Body of pancreas (tissue), 4 donors: ENCODE results near the gene CHIT1. TPM values are rescaled to one million over a fixed set of nuclear protein-coding genes. Genes with fewer than 3 reads are reported as not detected.
A peak's percentile ranks its signal among the peaks of the same experiment; 100 is the strongest.

Experiments used
- ATAC-seq: fragments of 150-250 bp; one replicate; pipeline ENCODE4 v1.9.1; 2016
- DNase-seq, 4 donors: peaks; one replicate each; pipeline ENCODE4 v3.0.0-alpha.2; 2019
- H3K27ac ChIP-seq, 4 donors: fragments of 200-600 bp; sonication (generic); 1 replicate in 3 of 4; 2 replicates in 1 of 4; pipeline versions ENCODE4 v1.5.1 to v1.6.1; 2016 to 2019; ENCODE audit warnings: mild to moderate bottlenecking in 1 of 4, mixed read lengths in 1 of 4, moderate library complexity in 1 of 4
- H3K27me3 ChIP-seq, 2 donors: fragments of 200-600 bp; sonication (generic); one replicate each; pipeline ENCODE4 v1.6.0; 2016; ENCODE audit warnings: mild to moderate bottlenecking in 1 of 2
- H3K36me3 ChIP-seq, 2 donors: fragments of 200-600 bp; sonication (generic); replicated peaks in 1 of 2; 2 replicates each; pipeline ENCODE4 v1.5.1; 2016; ENCODE audit warnings: low read depth in 2 of 2; ENCODE audit not compliant: insufficient read depth in 1 of 2
- H3K4me1 ChIP-seq: fragments of 200-600 bp; sonication (generic); one replicate; pipeline ENCODE4 v1.6.0; 2016
- H3K4me3 ChIP-seq, 2 donors: fragments of 200-600 bp; sonication (generic); 1 replicate in 1 of 2; 2 replicates in 1 of 2; pipeline ENCODE4 v1.5.1; 2016 to 2019
- H3K9me3 ChIP-seq, 3 donors: fragments of 200-600 bp; sonication (generic); 1 replicate in 2 of 3; 2 replicates in 1 of 3; pipeline ENCODE4 v1.5.1; 2016
- POLR2A ChIP-seq, 3 donors: fragments of 450-650 bp; IDR thresholded peaks; one replicate each; pipeline ENCODE4 v1.6.1; 2016; ENCODE audit warnings: antibody characterized with exemption in 3 of 3, mild to moderate bottlenecking in 2 of 3
- WGBS, 2 donors: methylation state at CpG; one replicate each; pipeline ENCODE4 v1.1.5; 2017; 5-methylcytosine and 5-hydroxymethylcytosine counted together
- intact Hi-C: fragments of 100-400 bp; cut with DNase I; formaldehyde crosslinking; loops from one replicate; pipeline ENCODE4 v1.15.1; 2023
- total RNA-seq, 2 donors: library from RNA; depleted of rRNA; stranded (reverse); fragments of >200 nt; gene quantifications; one replicate each; pipeline ENCODE4 v1.1.0, GENCODE V29; 2016
- TF ChIP-seq, protein P1 (sequence below), 7 experiments: fragments of 450-650 bp in 4 of 7; fragments of 200-600 bp in 3 of 7; sonication (generic) in 3 of 7; IDR thresholded peaks; one replicate each; pipeline ENCODE4 v1.5.1; 2016 to 2019; ENCODE audit warnings: antibody characterized with exemption in 7 of 7

CHIT1 gene
- total RNA-seq, 2 donors from 2014 or later, result 0.26 TPM; not detected in 1

DNA sequence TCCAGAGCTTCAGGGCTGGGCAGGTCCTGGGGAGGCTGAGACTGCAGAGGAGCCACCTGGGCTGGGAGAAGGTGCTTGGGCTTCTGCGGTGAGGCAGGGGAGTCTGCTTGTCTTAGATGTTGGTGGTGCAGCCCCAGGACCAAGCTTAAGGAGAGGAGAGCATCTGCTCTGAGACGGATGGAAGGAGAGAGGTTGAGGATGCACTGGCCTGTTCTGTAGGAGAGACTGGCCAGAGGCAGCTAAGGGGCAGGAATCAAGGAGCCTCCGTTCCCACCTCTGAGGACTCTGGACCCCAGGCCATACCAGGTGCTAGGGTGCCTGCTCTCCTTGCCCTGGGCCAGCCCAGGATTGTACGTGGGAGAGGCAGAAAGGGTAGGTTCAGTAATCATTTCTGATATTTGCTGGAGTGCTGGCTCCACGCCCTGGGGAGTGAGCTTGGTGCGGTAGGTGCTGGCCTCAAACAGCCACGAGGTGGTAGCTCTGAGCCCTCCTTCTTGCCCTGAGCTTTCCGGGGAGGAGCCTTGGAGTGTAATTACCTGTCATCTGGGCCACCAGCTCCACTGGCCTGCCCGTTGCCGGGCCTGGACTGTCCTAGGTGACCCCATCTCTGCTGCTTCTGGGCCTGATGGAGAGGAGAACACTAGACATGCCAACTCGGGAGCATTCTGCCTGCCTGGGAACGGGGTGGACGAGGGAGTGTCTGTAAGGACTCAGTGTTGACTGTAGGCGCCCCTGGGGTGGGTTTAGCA, 63.1 kb downstream of the CHIT1 start:
- Histone ChIP-seq H3K4me1 (peaks cover 10% of the 10 kb centered on the region), H3K27ac (no peak overlapping the region), H3K4me3 (no peak overlapping the region), H3K9me3 (no peaks in the 10 kb centered on the region), H3K36me3 (no peaks in the 10 kb centered on the region), H3K27me3 (no peaks in the 10 kb centered on the region)
- 33 to 42% methylated on average over 2 to 14 of the region's 14 CpGs for WGBS, 2 donors
- ATAC-seq (peak; percentile 74), DNase-seq (peak; percentile 52 to 80 (median 74))
- intact Hi-C loops, result no loop called here
- TF ChIP-seq, protein P1, sequence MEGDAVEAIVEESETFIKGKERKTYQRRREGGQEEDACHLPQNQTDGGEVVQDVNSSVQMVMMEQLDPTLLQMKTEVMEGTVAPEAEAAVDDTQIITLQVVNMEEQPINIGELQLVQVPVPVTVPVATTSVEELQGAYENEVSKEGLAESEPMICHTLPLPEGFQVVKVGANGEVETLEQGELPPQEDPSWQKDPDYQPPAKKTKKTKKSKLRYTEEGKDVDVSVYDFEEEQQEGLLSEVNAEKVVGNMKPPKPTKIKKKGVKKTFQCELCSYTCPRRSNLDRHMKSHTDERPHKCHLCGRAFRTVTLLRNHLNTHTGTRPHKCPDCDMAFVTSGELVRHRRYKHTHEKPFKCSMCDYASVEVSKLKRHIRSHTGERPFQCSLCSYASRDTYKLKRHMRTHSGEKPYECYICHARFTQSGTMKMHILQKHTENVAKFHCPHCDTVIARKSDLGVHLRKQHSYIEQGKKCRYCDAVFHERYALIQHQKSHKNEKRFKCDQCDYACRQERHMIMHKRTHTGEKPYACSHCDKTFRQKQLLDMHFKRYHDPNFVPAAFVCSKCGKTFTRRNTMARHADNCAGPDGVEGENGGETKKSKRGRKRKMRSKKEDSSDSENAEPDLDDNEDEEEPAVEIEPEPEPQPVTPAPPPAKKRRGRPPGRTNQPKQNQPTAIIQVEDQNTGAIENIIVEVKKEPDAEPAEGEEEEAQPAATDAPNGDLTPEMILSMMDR (IDR thresholded peaks at IDR 0.05), result peak in 5 of 7 experiments; percentile 13 to 55 (median 48)
- no peak for TF ChIP-seq POLR2A (IDR thresholded peaks at IDR 0.05)

Other genes with a start within 250 kb of the CHIT1 start
- gene TMEM183A, start 222.3 kb downstream of the CHIT1 start, total RNA-seq, result 10 to 100 TPM; 47.7 to 86.7 TPM
- gene PPFIA4, start 203.2 kb downstream of the CHIT1 start, total RNA-seq, result not detected
- gene MYOG, start 143.7 kb downstream of the CHIT1 start, total RNA-seq, result not detected
- 10 to 100 TPM; 16.1 to 21.1 TPM for gene ADORA1, start 101.9 kb downstream of the CHIT1 start, total RNA-seq
- gene MYBPH, start 53.8 kb downstream of the CHIT1 start, total RNA-seq, result not detected
- gene CHI3L1, start 43.0 kb downstream of the CHIT1 start, total RNA-seq, result 1 to 10 TPM; 5.4 to 8.2 TPM
- gene BTG2, start 75.8 kb upstream of the CHIT1 start, total RNA-seq, result 100 to 1,000 TPM; 122 to 160 TPM
- gene FMOD, start 121.4 kb upstream of the CHIT1 start, total RNA-seq, result 10 to 100 TPM; 14.2 to 18.7 TPM
- gene PRELP, start 246.1 kb upstream of the CHIT1 start, total RNA-seq, result 10 to 100 TPM; 14.8 to 28.0 TPM